Mesodermal cell (in vitro differentiated cells): ENCODE data around the gene BNC1.
A peak's percentile ranks its signal among the peaks of the same experiment; 100 is the strongest.

Experiments
- H3K27ac ChIP-seq: 2 replicates; pipeline ENCODE4 v1.7.0; 2013; ENCODE audit warnings: mild to moderate bottlenecking, low read depth, low read length, moderate library complexity; ENCODE audit not compliant: severe bottlenecking
- H3K36me3 ChIP-seq: 2 replicates; pipeline ENCODE4 v1.7.1; 2013; ENCODE audit warnings: mild to moderate bottlenecking, low read length, moderate library complexity; ENCODE audit not compliant: control insufficient read depth, insufficient read depth
- H3K4me1 ChIP-seq: one replicate; pipeline ENCODE4 v1.7.1; 2013; ENCODE audit warnings: mild to moderate bottlenecking, low read length; ENCODE audit not compliant: insufficient read depth, control insufficient read depth, poor library complexity, severe bottlenecking
- H3K4me3 ChIP-seq: 2 replicates; pipeline ENCODE4 v1.7.0; 2013; ENCODE audit warnings: low read length, control low read depth, mild to moderate bottlenecking; ENCODE audit not compliant: insufficient read depth, poor library complexity, severe bottlenecking; ENCODE audit errors: extremely low read depth
- H3K9me3 ChIP-seq: 2 replicates; pipeline ENCODE4 v1.7.1; 2013; ENCODE audit warnings: mild to moderate bottlenecking, low read length, moderate library complexity; ENCODE audit not compliant: control insufficient read depth
- WGBS, 2 experiments: methylation state at CpG; one replicate each; pipeline ENCODE4 v1.1.5; 2013; ENCODE audit warnings: missing lambda C conversion rate in 2 of 2; ENCODE audit not compliant: insufficient coverage in 2 of 2; 5-methylcytosine and 5-hydroxymethylcytosine counted together

BNC1 gene

DNA sequence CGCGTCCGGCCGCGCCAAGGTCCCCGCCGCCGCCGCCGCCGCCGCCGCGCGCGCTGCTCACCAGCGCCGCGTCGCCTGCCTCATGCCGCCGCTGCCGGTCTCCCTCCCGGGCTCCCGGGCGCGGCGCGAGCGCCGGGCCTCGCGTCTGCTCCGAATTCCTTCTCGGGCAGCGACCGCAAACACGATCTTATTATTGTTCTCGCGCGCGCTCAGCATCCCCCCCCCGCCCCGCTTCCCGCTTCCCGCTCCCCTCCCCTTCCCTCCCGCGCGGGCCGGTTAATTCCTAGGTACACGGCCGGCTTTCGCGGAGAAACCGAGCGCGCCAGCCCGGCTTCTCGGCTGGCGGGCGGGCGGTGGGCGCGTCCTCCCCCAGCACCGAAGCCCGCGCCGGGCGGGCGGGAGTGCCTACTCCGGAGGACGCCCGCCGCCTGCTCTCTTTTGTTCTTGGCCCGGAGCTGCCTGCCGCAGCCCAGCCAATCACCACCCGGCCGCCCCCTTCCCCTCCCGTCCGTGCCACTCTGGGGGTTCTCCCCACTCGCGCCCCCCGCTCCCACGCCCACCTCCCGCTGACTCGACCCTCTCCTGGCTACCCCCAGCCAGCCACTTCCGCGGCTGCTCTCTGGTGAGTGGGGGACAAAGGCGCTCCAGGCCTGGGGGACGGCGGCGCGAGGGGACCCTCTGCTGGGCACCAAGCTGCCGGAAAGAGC lies 76.7 kb downstream of the BNC1 start, which contains the start of gene HDGFL3:
Gene HDGFL3 (minus strand): TSS at position 164 of the 707 bp plus-strand sequence. CDS start 409 bp downstream, outside the sequence.
- H3K4me3 ChIP-seq = peak within 1 kb of the TSS; percentile 82
- H3K27ac ChIP-seq = peak within 1 kb of the TSS; percentile 86
- H3K9me3 ChIP-seq = no peaks in the 10 kb centered on the region
- 0% methylated on average over 59 to 70 of the region's 94 CpGs for WGBS, 2 experiments
- no peaks in the 10 kb centered on the region for H3K36me3 ChIP-seq
- H3K4me1 ChIP-seq = peaks cover 6% of the 10 kb centered on the region

GRCh38 chr15:83207009-83207659 lies 77.3 kb downstream of the BNC1 start:
- H3K27ac ChIP-seq = peak overlapping the region; percentile 82
- no peaks in the 10 kb centered on the region for H3K36me3 ChIP-seq
- WGBS, 2 experiments = 0 to 1% methylated on average over 36 to 55 of the region's 93 CpGs
- peaks cover 8% of the 10 kb centered on the region for H3K4me1 ChIP-seq
- H3K9me3 ChIP-seq = no peaks in the 10 kb centered on the region
- peak overlapping the region; percentile 82 for H3K4me3 ChIP-seq

GRCh38 chr15:83206526-83207008 lies 77.9 kb downstream of the BNC1 start:
- WGBS, 2 experiments = 0 to 1% methylated on average over 16 to 25 of the region's 25 CpGs
- Histone ChIP-seq H3K27ac (peak overlapping the region; percentile 82), H3K4me3 (peak overlapping the region; percentile 82)

More at GRCh38 chr15:83206526-83207008, 77.9 kb downstream of the BNC1 start:
- Histone ChIP-seq H3K4me1 (peaks cover 8% of the 10 kb centered on the region), H3K36me3 (no peaks in the 10 kb centered on the region), H3K9me3 (no peaks in the 10 kb centered on the region)
